GM19328 (cell line): ENCODE data around the gene MIS18A.

Source experiments
- ATAC-seq: cut with Tn5 transposase; IDR thresholded peaks from one replicate; pipeline ENCODE4 v1.9.1; 2021; ENCODE audit warnings: mild to moderate bottlenecking, moderate library complexity; ENCODE audit not compliant: unreplicated experiment

Gene MIS18A

GRCh38 chr21:32256873-32257620, 21.8 kb downstream of the MIS18A start:
- ATAC-seq = no peak

GRCh38 chr21:32256251-32256650, 22.6 kb downstream of the MIS18A start:
- ATAC-seq = no peak

- no peak for ATAC-seq
These were observed 25.6 kb downstream of the MIS18A start for GRCh38 chr21:32253215-32253641.

- ATAC-seq = no peak
These were observed 26.7 kb downstream of the MIS18A start for GRCh38 chr21:32252136-32252535.

- no peak for ATAC-seq
These were observed 29.2 kb downstream of the MIS18A start for GRCh38 chr21:32249511-32250280.

- ATAC-seq = no peak
These were observed 30.0 kb downstream of the MIS18A start for GRCh38 chr21:32248571-32249461.

- ATAC-seq = no peak
These were observed 32.2 kb downstream of the MIS18A start for GRCh38 chr21:32246571-32247140.

- no peak for ATAC-seq
These were observed 32.9 kb downstream of the MIS18A start for GRCh38 chr21:32245971-32246370.

GRCh38 chr21:32240851-32241687, 37.8 kb downstream of the MIS18A start:
- no peak for ATAC-seq

GRCh38 chr21:32239551-32239950, 39.3 kb downstream of the MIS18A start:
- ATAC-seq = no peak

- no peak for ATAC-seq
These were observed 40.8 kb downstream of the MIS18A start for GRCh38 chr21:32238063-32238462.

- no peak for ATAC-seq
These were observed 41.8 kb downstream of the MIS18A start for GRCh38 chr21:32237021-32237420.

- ATAC-seq = no peak
These were observed 45.0 kb downstream of the MIS18A start for GRCh38 chr21:32233722-32234301.

- no peak for ATAC-seq
These were observed 45.7 kb downstream of the MIS18A start for GRCh38 chr21:32233055-32233546.

- ATAC-seq = no peak
These were observed 52.4 kb downstream of the MIS18A start for GRCh38 chr21:32226444-32226843.
